ENCODE data around the gene PTPRN2.

PTPRN2 gene

DNA sequence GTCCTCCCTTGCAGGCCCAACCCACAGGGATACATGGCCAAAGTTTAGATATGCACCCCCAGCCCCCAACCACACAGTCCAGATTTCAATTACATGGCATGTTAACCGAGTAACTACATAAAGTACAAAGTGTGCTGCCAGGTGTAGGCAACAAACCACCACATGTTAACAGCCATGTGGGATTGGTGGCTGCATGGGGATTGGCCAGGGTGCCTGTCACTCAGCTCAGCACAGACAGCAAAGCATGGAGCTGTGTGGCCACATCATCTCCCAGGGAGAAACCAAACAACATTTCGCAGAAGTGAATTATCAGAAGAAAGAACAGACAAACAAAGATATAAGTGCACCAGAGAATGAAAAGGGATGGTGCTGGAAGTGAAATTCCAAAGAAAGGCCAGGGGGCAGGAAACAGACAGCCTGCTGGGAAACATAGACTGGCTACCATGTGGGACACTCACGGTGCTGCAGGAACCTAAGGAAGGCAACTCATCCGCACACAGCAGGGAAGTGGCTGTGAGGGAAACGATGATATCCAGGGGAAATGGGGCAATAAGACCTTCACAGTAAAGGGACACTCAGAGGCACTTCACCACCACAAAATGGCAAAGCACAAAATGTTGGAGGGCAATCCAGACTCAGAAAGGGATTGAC, 171.2 kb downstream of the PTPRN2 start:
- CTCF ChIA-PET: interaction anchor here (0.8 kb wide), 1 partner anchor 9 kb away, joined by 4 read pairs; no protein-coding TSS in a partner anchor
- TF ChIP-seq SUZ12 (IDR thresholded peaks at IDR 0.05): no peak
- TF ChIP-seq, protein P1, sequence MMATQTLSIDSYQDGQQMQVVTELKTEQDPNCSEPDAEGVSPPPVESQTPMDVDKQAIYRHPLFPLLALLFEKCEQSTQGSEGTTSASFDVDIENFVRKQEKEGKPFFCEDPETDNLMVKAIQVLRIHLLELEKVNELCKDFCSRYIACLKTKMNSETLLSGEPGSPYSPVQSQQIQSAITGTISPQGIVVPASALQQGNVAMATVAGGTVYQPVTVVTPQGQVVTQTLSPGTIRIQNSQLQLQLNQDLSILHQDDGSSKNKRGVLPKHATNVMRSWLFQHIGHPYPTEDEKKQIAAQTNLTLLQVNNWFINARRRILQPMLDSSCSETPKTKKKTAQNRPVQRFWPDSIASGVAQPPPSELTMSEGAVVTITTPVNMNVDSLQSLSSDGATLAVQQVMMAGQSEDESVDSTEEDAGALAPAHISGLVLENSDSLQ (IDR thresholded peaks at IDR 0.05): peak; percentile 93
- DNase-seq (ENCODE audit: extremely low spot score): no peak
- POLR2A ChIA-PET: no interaction called here

DNA sequence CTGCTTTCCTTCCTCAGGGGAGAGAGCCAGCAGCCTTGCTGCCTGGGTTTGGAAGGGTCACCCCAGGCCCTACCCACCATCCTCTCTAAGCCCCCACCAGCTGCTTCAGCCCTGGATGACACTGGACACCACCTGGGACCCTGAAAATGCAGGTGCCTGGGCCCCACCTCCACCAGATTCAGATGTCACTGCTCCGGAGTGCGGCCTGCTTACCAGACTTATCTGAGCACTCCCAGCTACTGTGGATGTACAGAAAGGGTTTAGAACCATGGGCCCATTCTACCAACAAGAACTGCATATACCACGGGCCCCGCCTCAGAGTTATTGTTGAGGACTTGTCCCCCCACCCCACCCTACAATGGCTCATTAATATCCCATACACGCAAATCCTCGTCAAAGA, 172.3 kb downstream of the PTPRN2 start:
- CTCF ChIA-PET: interaction anchor here (0.9 kb wide), 1 partner anchor 61 kb away, joined by 3 read pairs; no protein-coding TSS in a partner anchor
- TF ChIP-seq FOXM1 (IDR thresholded peaks at IDR 0.05; ENCODE audit: borderline replicate concordance) (no peak), ZNF384 (IDR thresholded peaks at IDR 0.05) (no peak), TARDBP (IDR thresholded peaks at IDR 0.05) (no peak), BHLHE40 (IDR thresholded peaks at IDR 0.05; ENCODE audit: borderline replicate concordance) (no peak), FOXA1 (IDR thresholded peaks at IDR 0.05) (no peak), ARNT (IDR thresholded peaks at IDR 0.05) (no peak), ELF4 (IDR thresholded peaks at IDR 0.05) (no peak), NFRKB (IDR thresholded peaks at IDR 0.05) (no peak)
- POLR2A ChIA-PET: no interaction called here
- DNase-seq (ENCODE audit: extremely low spot score): no peak

DNA sequence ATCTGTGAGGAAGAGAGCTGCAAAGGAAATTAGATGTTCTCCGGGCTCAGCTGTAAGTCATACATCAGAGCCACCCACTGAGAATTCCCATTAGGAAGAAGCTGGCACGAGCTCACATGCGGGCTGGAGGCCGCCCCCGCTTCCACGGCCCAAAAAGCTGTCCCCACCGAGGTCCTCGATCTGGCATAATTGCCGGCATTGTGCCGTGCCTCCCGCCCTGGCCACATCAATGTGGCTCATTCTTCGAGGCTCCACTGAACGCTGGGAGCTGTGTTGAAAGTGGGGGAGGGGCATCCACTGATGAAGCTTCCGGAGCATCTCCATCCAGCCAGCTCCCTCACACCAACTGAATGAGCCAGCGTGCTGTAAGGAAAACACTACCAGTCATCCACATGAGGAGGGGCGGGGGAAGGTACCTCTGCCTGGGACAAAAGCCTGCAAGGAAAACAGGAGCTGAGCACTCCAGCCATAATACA, 173.1 kb downstream of the PTPRN2 start:
- ChIA-PET POLR2A (interaction anchor here (0.5 kb wide), 1 partner anchor 81 kb away, joined by 3 read pairs; no protein-coding TSS in a partner anchor), CTCF (interaction anchor here (0.7 to 0.9 kb wide), 3 partner anchors 21 to 727 kb away, joined by 3 to 4 read pairs (median 3); no protein-coding TSS in a partner anchor)
- no peak for TF ChIP-seq TARDBP (IDR thresholded peaks at IDR 0.05)
- TF ChIP-seq L3MBTL2 (conservative IDR thresholded peaks at IDR 0.05): no peak
- no peak for TF ChIP-seq LEF1 (IDR thresholded peaks at IDR 0.05; ENCODE audit: borderline replicate concordance)
- TF ChIP-seq HDGF (IDR thresholded peaks at IDR 0.05; ENCODE audit: borderline replicate concordance): no peak
- TF ChIP-seq BHLHE40 (IDR thresholded peaks at IDR 0.05; ENCODE audit: borderline replicate concordance): no peak
- no peak for TF ChIP-seq SP1 (IDR thresholded peaks at IDR 0.05)
- no peak for TF ChIP-seq FOXA1 (IDR thresholded peaks at IDR 0.05)
- TF ChIP-seq NFRKB (IDR thresholded peaks at IDR 0.05): no peak
- TF ChIP-seq FOXK2 (IDR thresholded peaks at IDR 0.05): no peak
- TF ChIP-seq, protein P1 (IDR thresholded peaks at IDR 0.05): no peak
- no peak for TF ChIP-seq CTBP1 (IDR thresholded peaks at IDR 0.05; ENCODE audit: borderline replicate concordance)
- TF ChIP-seq ARNT (IDR thresholded peaks at IDR 0.05): no peak
- no peak for TF ChIP-seq SUZ12 (IDR thresholded peaks at IDR 0.05)
- no peak for DNase-seq (ENCODE audit: extremely low spot score)

DNA sequence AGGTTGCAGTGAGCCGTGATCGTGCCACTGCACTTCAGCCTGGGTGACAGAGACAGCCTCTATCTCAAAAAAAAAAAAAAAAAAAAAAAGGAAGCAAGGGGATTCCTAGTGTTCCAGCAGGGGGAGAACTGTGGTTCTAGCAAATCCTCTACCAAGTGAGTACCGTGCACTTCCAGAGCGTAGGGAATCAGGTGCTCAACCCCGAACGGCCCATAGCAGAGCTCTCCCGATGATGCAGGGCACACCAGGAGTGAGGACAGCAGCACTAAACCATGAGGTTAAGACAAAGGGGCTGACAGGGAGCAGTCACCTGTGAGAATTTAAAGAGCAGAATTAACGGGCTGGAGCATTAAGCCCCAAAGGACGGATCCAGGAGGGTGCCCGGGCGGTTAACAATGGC, 173.6 kb downstream of the PTPRN2 start:
- ChIA-PET CTCF (interaction anchor here (0.9 kb wide), 1 partner anchor 21 kb away, joined by 3 read pairs; no protein-coding TSS in a partner anchor), POLR2A (interaction anchor here (0.5 kb wide), 1 partner anchor 80 kb away, joined by 3 read pairs; no protein-coding TSS in a partner anchor)
- DNase-seq (ENCODE audit: extremely low spot score): no peak
- TF ChIP-seq SP1 (IDR thresholded peaks at IDR 0.05) (no peak), ARNT (IDR thresholded peaks at IDR 0.05) (no peak), BHLHE40 (IDR thresholded peaks at IDR 0.05; ENCODE audit: borderline replicate concordance) (no peak), LEF1 (IDR thresholded peaks at IDR 0.05; ENCODE audit: borderline replicate concordance) (no peak), L3MBTL2 (conservative IDR thresholded peaks at IDR 0.05) (no peak), FOXA1 (IDR thresholded peaks at IDR 0.05) (no peak), HDGF (IDR thresholded peaks at IDR 0.05; ENCODE audit: borderline replicate concordance) (no peak), FOXK2 (IDR thresholded peaks at IDR 0.05) (no peak), SUZ12 (IDR thresholded peaks at IDR 0.05) (no peak), TARDBP (IDR thresholded peaks at IDR 0.05) (no peak), CTBP1 (IDR thresholded peaks at IDR 0.05; ENCODE audit: borderline replicate concordance) (no peak)

DNA sequence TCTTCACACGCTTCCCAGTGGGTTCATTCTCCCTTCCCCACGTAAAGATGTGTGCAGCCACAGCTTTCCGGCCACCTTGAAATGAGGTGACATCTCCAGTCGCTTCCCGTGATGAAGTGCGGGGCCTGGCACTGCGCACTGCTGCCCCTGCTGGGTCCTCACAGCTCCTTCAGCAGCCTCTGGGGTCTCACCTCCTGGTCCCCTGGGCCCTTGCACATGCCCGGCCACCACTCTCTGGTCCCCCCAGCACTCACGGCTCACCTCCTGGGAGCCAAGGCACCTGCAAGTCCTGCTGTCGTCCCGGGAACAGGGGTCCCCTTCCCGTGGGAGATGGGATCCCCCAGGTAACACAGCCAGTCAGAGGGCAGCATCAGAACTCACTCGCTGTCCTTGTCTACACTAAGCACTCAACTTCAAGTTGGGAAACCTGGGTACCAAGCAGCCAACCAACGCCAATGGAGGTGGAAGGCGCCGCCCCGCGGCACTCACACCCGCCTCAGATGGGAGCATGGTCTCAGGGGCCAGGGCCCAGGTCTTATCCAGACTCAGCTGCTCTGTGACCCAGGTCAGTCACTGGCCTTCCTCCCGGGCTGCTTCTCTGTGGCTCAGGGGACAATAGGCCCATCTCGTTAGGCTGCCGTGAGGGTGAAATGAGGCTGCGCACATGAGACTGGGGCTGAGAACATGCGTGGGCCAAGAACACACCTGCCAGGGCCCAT, 176.2 kb downstream of the PTPRN2 start:
- no peak for DNase-seq (ENCODE audit: extremely low spot score)
- ChIA-PET POLR2A (no interaction called here), CTCF (no interaction called here)
- TF ChIP-seq BHLHE40 (IDR thresholded peaks at IDR 0.05; ENCODE audit: borderline replicate concordance): no peak
- no peak for TF ChIP-seq ZNF384 (IDR thresholded peaks at IDR 0.05)
- no peak for TF ChIP-seq ARNT (IDR thresholded peaks at IDR 0.05)
- TF ChIP-seq, protein P1 (IDR thresholded peaks at IDR 0.05): no peak
- no peak for TF ChIP-seq L3MBTL2 (conservative IDR thresholded peaks at IDR 0.05)
- TF ChIP-seq LEF1 (IDR thresholded peaks at IDR 0.05; ENCODE audit: borderline replicate concordance): no peak
- no peak for TF ChIP-seq FOXK2 (IDR thresholded peaks at IDR 0.05)
- no peak for TF ChIP-seq FOXM1 (IDR thresholded peaks at IDR 0.05; ENCODE audit: borderline replicate concordance)
- TF ChIP-seq SP1 (IDR thresholded peaks at IDR 0.05): no peak

DNA sequence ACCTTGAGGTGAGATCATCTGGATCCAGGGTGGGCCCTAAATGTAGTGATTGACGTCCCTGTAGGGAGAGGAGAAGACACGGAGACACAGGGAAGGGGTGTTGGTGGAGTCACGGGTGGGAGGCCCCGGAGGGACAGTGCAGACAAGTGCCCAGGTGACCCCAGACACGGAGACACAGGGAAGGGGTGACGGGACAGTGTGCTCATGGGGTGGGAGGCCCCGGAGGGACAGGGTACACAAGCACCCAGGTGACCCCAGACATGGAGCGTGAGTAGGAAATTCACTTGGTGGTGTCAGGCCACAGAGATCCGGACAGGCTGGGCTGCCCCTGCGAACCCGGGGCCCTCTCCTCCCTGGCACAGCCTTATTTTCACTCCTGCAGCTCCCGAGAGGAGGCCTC, 176.9 kb downstream of the PTPRN2 start:
- ChIA-PET POLR2A (no interaction called here), CTCF (no interaction called here)
- TF ChIP-seq CTBP1 (IDR thresholded peaks at IDR 0.05; ENCODE audit: borderline replicate concordance) (no peak), HDGF (IDR thresholded peaks at IDR 0.05; ENCODE audit: borderline replicate concordance) (no peak), FOXK2 (IDR thresholded peaks at IDR 0.05) (no peak), L3MBTL2 (conservative IDR thresholded peaks at IDR 0.05) (no peak), ELF4 (IDR thresholded peaks at IDR 0.05) (no peak), FOXM1 (IDR thresholded peaks at IDR 0.05; ENCODE audit: borderline replicate concordance) (no peak), ZNF384 (IDR thresholded peaks at IDR 0.05) (no peak), FOXA1 (IDR thresholded peaks at IDR 0.05) (no peak), BHLHE40 (IDR thresholded peaks at IDR 0.05; ENCODE audit: borderline replicate concordance) (no peak), TARDBP (IDR thresholded peaks at IDR 0.05) (no peak), SP1 (IDR thresholded peaks at IDR 0.05) (no peak), ARNT (IDR thresholded peaks at IDR 0.05) (no peak), LEF1 (IDR thresholded peaks at IDR 0.05; ENCODE audit: borderline replicate concordance) (no peak), SUZ12 (IDR thresholded peaks at IDR 0.05) (no peak), NFRKB (IDR thresholded peaks at IDR 0.05) (no peak)
- TF ChIP-seq, protein P1 (IDR thresholded peaks at IDR 0.05): no peak
- no peak for DNase-seq (ENCODE audit: extremely low spot score)
